SK-N-SH (cell line): ENCODE measurements around the gene ANKRD34A. TPM values are rescaled to one million over a fixed set of nuclear protein-coding genes. Genes with fewer than 3 reads are reported as not detected.
A peak's percentile ranks its signal among the peaks of the same experiment; 100 is the strongest.

Experiments used
- CTCF ChIA-PET: fragments of 300-600, 350-600 bp; formaldehyde crosslinking; extraction: SDS; loops from one replicate; lab custom pipeline; 2021; lab: Yijun Ruan, JAX
- POLR2A ChIA-PET: fragments of 350-600 bp; sonication (Branson Sonifier 250); formaldehyde crosslinking; extraction: SDS; loops from one replicate; lab custom pipeline; 2020; ENCODE audit warnings: antibody characterized with exemption, inconsistent platforms; lab: Yijun Ruan, JAX
- DNase-seq: peaks from one replicate; pipeline ENCODE4 v3.0.0; 2012
- H2AFZ ChIP-seq: fragments of 200-600 bp; sonication (generic); 2 replicates; pipeline ENCODE4 v1.8.1; 2016; ENCODE audit warnings: antibody characterized with exemption, mild to moderate bottlenecking, low read depth
- H3F3A ChIP-seq: fragments of 200-600 bp; sonication (generic); replicated peaks from 2 replicates; pipeline ENCODE3; 2016; ENCODE audit warnings: antibody characterized with exemption, mild to moderate bottlenecking; ENCODE audit not compliant: insufficient read depth
- H3K27ac ChIP-seq, 2 experiments: fragments of 200-500 bp in 1 of 2; fragments of 200-600 bp in 1 of 2; sonication (Bioruptor generic) in 1 of 2; sonication (generic), shearing (Covaris generic) in 1 of 2; 2 replicates each; pipeline versions ENCODE4 v1.5.1 to v1.6.1; 2014 to 2016; ENCODE audit warnings: low read depth in 2 of 2, inconsistent platforms in 1 of 2, low read length in 1 of 2, mild to moderate bottlenecking in 1 of 2, mixed read lengths in 1 of 2
- H3K27me3 ChIP-seq: fragments of 200-600 bp; sonication (generic), shearing (Covaris generic); 2 replicates; pipeline ENCODE4 v1.6.1; 2016; ENCODE audit warnings: mixed run types; ENCODE audit not compliant: insufficient read depth
- H3K36me3 ChIP-seq, 2 experiments: fragments of 200-500 bp in 1 of 2; fragments of 200-600 bp in 1 of 2; sonication (Bioruptor generic) in 1 of 2; sonication (generic) in 1 of 2; replicated peaks in 1 of 2; 2 replicates each; pipeline versions ENCODE3 to v1.5.1; 2014 to 2016; ENCODE audit warnings: low read length in 1 of 2, mild to moderate bottlenecking in 1 of 2; ENCODE audit not compliant: insufficient read depth in 2 of 2, control insufficient read depth in 1 of 2
- H3K4me1 ChIP-seq, 2 experiments: fragments of 200-500 bp in 1 of 2; fragments of 200-600 bp in 1 of 2; sonication (Bioruptor generic) in 1 of 2; sonication (generic), shearing (Covaris generic) in 1 of 2; 2 replicates each; pipeline versions ENCODE4 v1.5.1 to v1.6.1; 2014 to 2016; ENCODE audit warnings: low read depth in 1 of 2, low read length in 1 of 2, mixed run types in 1 of 2; ENCODE audit not compliant: insufficient read depth in 2 of 2, control insufficient read depth in 1 of 2
- H3K4me2 ChIP-seq: fragments of 200-600 bp; sonication (generic), shearing (Covaris generic); 2 replicates; pipeline ENCODE4 v1.6.1; 2017; ENCODE audit warnings: mixed run types
- H3K4me3 ChIP-seq, 2 experiments: fragments of 200-500 bp in 1 of 2; fragments of 200-600 bp in 1 of 2; sonication (Bioruptor generic) in 1 of 2; sonication (generic), shearing (Covaris generic) in 1 of 2; 2 replicates each; pipeline versions ENCODE4 v1.5.1 to v1.8.1; 2014 to 2016; ENCODE audit warnings: low read depth in 2 of 2, inconsistent platforms in 1 of 2, low read length in 1 of 2, mild to moderate bottlenecking in 1 of 2, mixed read lengths in 1 of 2, moderate library complexity in 1 of 2
- H3K79me2 ChIP-seq: fragments of 200-600 bp; sonication (generic); 2 replicates; pipeline ENCODE4 v1.8.1; 2017; ENCODE audit warnings: mild to moderate bottlenecking; ENCODE audit not compliant: insufficient read depth
- H3K9ac ChIP-seq: fragments of 200-600 bp; sonication (generic); 2 replicates; pipeline ENCODE4 v1.6.1; 2017; ENCODE audit warnings: mixed run types
- H3K9me2 ChIP-seq: fragments of 200-600 bp; sonication (generic); 2 replicates; pipeline ENCODE4 v1.6.1; 2017; ENCODE audit warnings: mixed run types
- H3K9me3 ChIP-seq: fragments of 200-600 bp; sonication (generic); 2 replicates; pipeline ENCODE4 v1.6.1; 2017; ENCODE audit warnings: mixed run types, mild to moderate bottlenecking, moderate library complexity
- H4K20me1 ChIP-seq: fragments of 200-600 bp; sonication (generic); 2 replicates; pipeline ENCODE4 v1.6.1; 2017; ENCODE audit warnings: mild to moderate bottlenecking, mixed run types; ENCODE audit not compliant: insufficient read depth
- ELF1 ChIP-seq: IDR thresholded peaks from 2 replicates; pipeline ENCODE4 v1.4.0; 2012
- EP300 ChIP-seq, 2 experiments: IDR thresholded peaks; 2 replicates each; pipeline versions ENCODE4 v1.4.0 to v1.6.1; 2012; ENCODE audit warnings: borderline replicate concordance in 1 of 2, low read depth in 1 of 2, low read length in 1 of 2
- EZH2phosphoT487 ChIP-seq: fragments of 200-600 bp; sonication (generic); IDR thresholded peaks from 2 replicates; pipeline ENCODE4 v1.6.1; 2017; ENCODE audit warnings: low read depth, mixed run types, mild to moderate bottlenecking, antibody characterized with exemption, moderate library complexity, borderline replicate concordance
- FOXJ3 ChIP-seq: sonication (generic); formaldehyde crosslinking; IDR thresholded peaks from 2 replicates; pipeline ENCODE4 v1.5.1; 2020; ENCODE audit warnings: mild to moderate bottlenecking, missing genetic modification reagents
- FOXM1 ChIP-seq: IDR thresholded peaks from 2 replicates; pipeline ENCODE4 v1.4.0; 2012; ENCODE audit warnings: low read depth, mild to moderate bottlenecking
- GATA2 ChIP-seq: sonication (generic); formaldehyde crosslinking; IDR thresholded peaks from 2 replicates; pipeline ENCODE4 v1.5.0; 2020; ENCODE audit warnings: mild to moderate bottlenecking, missing genetic modification reagents
- MEF2A ChIP-seq: IDR thresholded peaks from 2 replicates; pipeline ENCODE4 v1.4.0; 2012; ENCODE audit warnings: low read depth, borderline replicate concordance
- MXI1 ChIP-seq: IDR thresholded peaks from 2 replicates; pipeline ENCODE4 v1.6.1; 2012; ENCODE audit warnings: mild to moderate bottlenecking, low read depth, low read length, improper control_type of control experiment
- NRF1 ChIP-seq: IDR thresholded peaks from 2 replicates; pipeline ENCODE4 v1.6.1; 2012; ENCODE audit warnings: low read depth, mild to moderate bottlenecking, low read length
- RCOR1 ChIP-seq: fragments of 150-350 bp; IDR thresholded peaks from 2 replicates; pipeline ENCODE4 v1.6.1; 2017; ENCODE audit warnings: antibody characterized with exemption, low read length
- SIN3A ChIP-seq: IDR thresholded peaks from 2 replicates; pipeline ENCODE4 v1.6.1; 2012; ENCODE audit warnings: low read depth, mild to moderate bottlenecking, low read length, moderate library complexity, borderline replicate concordance
- SMC3 ChIP-seq: IDR thresholded peaks from 2 replicates; pipeline ENCODE4 v1.6.1; 2012; ENCODE audit warnings: low read depth, low read length, improper control_type of control experiment
- TAF1 ChIP-seq: IDR thresholded peaks from 2 replicates; pipeline ENCODE4 v1.6.1; 2012; ENCODE audit warnings: low read depth, mild to moderate bottlenecking, low read length, moderate library complexity, borderline replicate concordance
- TCF12 ChIP-seq: IDR thresholded peaks from 2 replicates; pipeline ENCODE4 v1.4.0; 2012
- TEAD4 ChIP-seq: IDR thresholded peaks from 2 replicates; pipeline ENCODE4 v1.4.0; 2012; ENCODE audit warnings: mild to moderate bottlenecking, borderline replicate concordance; ENCODE audit not compliant: insufficient read depth
- WGBS: methylation state at CpG from one replicate; pipeline ENCODE4 v1.1.6; 2017; ENCODE audit warnings: low lambda C conversion rate; 5-methylcytosine and 5-hydroxymethylcytosine counted together
- polyA plus RNA-seq, 3 experiments: library from polyadenylated mRNA; depleted of rRNA; stranded (reverse); fragments of >200 nt; gene quantifications; 2 replicates each; pipeline ENCODE4 v1.2.3, GENCODE V29; 2012
- TF ChIP-seq, protein P1 (sequence below): IDR thresholded peaks from 2 replicates; pipeline ENCODE4 v1.6.1; 2012; ENCODE audit warnings: mild to moderate bottlenecking, low read depth, low read length, moderate library complexity
- TF ChIP-seq, protein P2 (sequence below): IDR thresholded peaks from 2 replicates; pipeline ENCODE4; 2012
- TF ChIP-seq, protein P3 (sequence below): fragments of 150-350 bp; IDR thresholded peaks from 2 replicates; pipeline ENCODE4 v1.6.1; 2016; ENCODE audit warnings: mild to moderate bottlenecking, low read depth, low read length

Gene ANKRD34A
- polyA plus RNA-seq, 1 of the 3 experiments (the other 2 are of a cell fraction): 2.6 TPM

DNA sequence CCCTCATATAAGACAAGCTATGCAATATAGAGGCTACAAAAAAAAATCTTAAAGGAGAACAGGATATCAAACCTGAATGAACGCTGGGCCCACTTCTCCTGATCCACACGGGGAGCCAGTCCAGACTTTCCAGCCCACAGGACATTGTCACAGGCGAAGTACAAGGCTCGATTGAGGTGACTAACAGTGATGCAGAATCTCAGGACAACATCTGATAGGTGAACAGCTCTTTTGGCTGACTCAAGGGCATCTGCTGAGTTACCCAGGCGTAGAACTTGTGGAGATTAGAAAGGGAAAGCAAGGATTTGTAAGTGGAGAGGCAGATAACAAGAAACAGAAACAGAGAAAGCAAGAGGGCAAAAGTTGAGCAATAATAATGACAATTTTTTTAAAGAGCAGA lies 47.6 kb downstream of the ANKRD34A start:
- Histone ChIP-seq H3K4me3 (no peak overlapping the region), H3K4me1 (peaks cover 0 to 18% of the 10 kb centered on the region in 2 experiments; a peak in 2 of 4 replicates), H3F3A (peaks cover 20% of the 10 kb centered on the region), H3K4me2 (peak overlapping the region; percentile 91; the same call in 1 of the 2 replicates), H3K79me2 (peaks cover 19% of the 10 kb centered on the region; the same call in 1 of the 2 replicates), H2AFZ (no peak overlapping the region), H3K9ac (no peak overlapping the region), H4K20me1 (no peaks in the 10 kb centered on the region), H3K9me2 (no peaks in the 10 kb centered on the region), H3K27me3 (no peaks in the 10 kb centered on the region), H3K9me3 (no peaks in the 10 kb centered on the region), H3K27ac (no peak overlapping the region), H3K36me3 (peaks cover 25 to 28% of the 10 kb centered on the region in 2 experiments)
- POLR2A ChIA-PET: no interaction called here
- TF ChIP-seq EZH2phosphoT487 (no peak), TAF1 (no peak), NRF1 (no peak), FOXM1 (no peak), MEF2A (no peak)
- TF ChIP-seq, protein P1, sequence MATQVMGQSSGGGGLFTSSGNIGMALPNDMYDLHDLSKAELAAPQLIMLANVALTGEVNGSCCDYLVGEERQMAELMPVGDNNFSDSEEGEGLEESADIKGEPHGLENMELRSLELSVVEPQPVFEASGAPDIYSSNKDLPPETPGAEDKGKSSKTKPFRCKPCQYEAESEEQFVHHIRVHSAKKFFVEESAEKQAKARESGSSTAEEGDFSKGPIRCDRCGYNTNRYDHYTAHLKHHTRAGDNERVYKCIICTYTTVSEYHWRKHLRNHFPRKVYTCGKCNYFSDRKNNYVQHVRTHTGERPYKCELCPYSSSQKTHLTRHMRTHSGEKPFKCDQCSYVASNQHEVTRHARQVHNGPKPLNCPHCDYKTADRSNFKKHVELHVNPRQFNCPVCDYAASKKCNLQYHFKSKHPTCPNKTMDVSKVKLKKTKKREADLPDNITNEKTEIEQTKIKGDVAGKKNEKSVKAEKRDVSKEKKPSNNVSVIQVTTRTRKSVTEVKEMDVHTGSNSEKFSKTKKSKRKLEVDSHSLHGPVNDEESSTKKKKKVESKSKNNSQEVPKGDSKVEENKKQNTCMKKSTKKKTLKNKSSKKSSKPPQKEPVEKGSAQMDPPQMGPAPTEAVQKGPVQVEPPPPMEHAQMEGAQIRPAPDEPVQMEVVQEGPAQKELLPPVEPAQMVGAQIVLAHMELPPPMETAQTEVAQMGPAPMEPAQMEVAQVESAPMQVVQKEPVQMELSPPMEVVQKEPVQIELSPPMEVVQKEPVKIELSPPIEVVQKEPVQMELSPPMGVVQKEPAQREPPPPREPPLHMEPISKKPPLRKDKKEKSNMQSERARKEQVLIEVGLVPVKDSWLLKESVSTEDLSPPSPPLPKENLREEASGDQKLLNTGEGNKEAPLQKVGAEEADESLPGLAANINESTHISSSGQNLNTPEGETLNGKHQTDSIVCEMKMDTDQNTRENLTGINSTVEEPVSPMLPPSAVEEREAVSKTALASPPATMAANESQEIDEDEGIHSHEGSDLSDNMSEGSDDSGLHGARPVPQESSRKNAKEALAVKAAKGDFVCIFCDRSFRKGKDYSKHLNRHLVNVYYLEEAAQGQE: no peak
- CTCF ChIA-PET: interaction anchor here (1.6 to 16.4 kb wide), 3 partner anchors 10 to 72 kb away, joined by 7 to 281 read pairs (median 8); partner anchors contain the start of genes NUDT17 and RBM8A
- DNase-seq: no peak
- 56% methylated on average over 5 of the region's 5 CpGs for WGBS

DNA sequence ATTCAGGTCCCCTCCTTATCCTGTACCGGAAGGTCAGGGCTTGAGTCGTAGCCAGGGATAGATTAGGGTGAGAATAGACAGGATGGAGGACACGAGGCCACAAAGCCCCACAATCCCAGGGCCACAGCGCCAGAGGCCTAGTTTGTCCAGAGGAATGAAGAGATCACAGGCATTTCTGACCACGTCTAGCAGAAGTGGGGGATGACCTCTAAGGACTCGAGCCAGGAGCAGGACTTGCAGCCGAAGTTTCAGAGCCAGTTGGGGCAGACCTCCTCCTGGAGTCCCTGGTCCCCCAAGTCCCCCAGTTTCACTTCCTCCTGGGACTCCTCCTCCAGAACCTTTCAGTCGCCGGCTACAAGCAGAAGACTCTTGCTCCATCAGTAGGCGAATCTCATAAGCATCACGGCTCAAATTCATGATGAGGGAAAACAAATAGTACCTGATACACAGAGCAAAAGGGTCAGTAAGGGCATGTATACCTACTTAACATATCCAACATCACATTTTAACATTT lies 52.2 kb downstream of the ANKRD34A start:
- peaks cover 30 to 36% of the 10 kb centered on the region in 2 experiments for H3K36me3 ChIP-seq

More for the DNA sequence above, 52.2 kb downstream of the ANKRD34A start:
- H3K4me3 ChIP-seq: no peak overlapping the region
- H3K4me1 ChIP-seq: peaks cover 4 to 8% of the 10 kb centered on the region in 2 experiments; a peak in 2 of 4 replicates
- no peaks in the 10 kb centered on the region for H3K9me2 ChIP-seq
- no peak overlapping the region for H3K4me2 ChIP-seq
- no peak overlapping the region for H3K27ac ChIP-seq
- H3F3A ChIP-seq: peaks cover 12% of the 10 kb centered on the region
- no peak for DNase-seq
- no peak overlapping the region for H2AFZ ChIP-seq
- TF ChIP-seq TEAD4 (no peak), SIN3A (no peak), EP300 (IDR thresholded peaks at IDR 0.05; ENCODE audit: borderline replicate concordance in 1 of 2, low read depth in 1 of 2, low read length in 1 of 2) (no peak), TCF12 (no peak), MEF2A (no peak), FOXJ3 (CRISPR knock-in tag) (no peak), MXI1 (no peak), EZH2phosphoT487 (no peak), NRF1 (no peak), ELF1 (no peak), GATA2 (CRISPR knock-in tag) (no peak), RCOR1 (no peak), FOXM1 (no peak), SMC3 (no peak)
- TF ChIP-seq, protein P2, sequence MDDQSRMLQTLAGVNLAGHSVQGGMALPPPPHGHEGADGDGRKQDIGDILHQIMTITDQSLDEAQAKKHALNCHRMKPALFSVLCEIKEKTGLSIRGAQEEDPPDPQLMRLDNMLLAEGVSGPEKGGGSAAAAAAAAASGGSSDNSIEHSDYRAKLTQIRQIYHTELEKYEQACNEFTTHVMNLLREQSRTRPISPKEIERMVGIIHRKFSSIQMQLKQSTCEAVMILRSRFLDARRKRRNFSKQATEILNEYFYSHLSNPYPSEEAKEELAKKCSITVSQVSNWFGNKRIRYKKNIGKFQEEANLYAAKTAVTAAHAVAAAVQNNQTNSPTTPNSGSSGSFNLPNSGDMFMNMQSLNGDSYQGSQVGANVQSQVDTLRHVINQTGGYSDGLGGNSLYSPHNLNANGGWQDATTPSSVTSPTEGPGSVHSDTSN: no peak
- TF ChIP-seq, protein P3, sequence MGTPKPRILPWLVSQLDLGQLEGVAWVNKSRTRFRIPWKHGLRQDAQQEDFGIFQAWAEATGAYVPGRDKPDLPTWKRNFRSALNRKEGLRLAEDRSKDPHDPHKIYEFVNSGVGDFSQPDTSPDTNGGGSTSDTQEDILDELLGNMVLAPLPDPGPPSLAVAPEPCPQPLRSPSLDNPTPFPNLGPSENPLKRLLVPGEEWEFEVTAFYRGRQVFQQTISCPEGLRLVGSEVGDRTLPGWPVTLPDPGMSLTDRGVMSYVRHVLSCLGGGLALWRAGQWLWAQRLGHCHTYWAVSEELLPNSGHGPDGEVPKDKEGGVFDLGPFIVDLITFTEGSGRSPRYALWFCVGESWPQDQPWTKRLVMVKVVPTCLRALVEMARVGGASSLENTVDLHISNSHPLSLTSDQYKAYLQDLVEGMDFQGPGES: no peak
- H3K79me2 ChIP-seq: peaks cover 6% of the 10 kb centered on the region; the same call in 1 of the 2 replicates
- no peaks in the 10 kb centered on the region for H4K20me1 ChIP-seq
- POLR2A ChIA-PET: no interaction called here
- WGBS: 84% methylated on average over 7 of the region's 11 CpGs
- H3K9ac ChIP-seq: no peak overlapping the region
- CTCF ChIA-PET: interaction anchor here (4.9 to 16.4 kb wide), 2 partner anchors 17 to 66 kb away, joined by 25 to 281 read pairs; partner anchors contain the start of gene NUDT17
- no peaks in the 10 kb centered on the region for H3K9me3 ChIP-seq
- H3K27me3 ChIP-seq: no peaks in the 10 kb centered on the region
